GM18861 (cell line): ENCODE measurements around the gene PARP16.

Source experiments
- ATAC-seq: cut with Tn5 transposase; IDR thresholded peaks from one replicate; pipeline ENCODE4 v1.9.1; 2021; ENCODE audit not compliant: unreplicated experiment

PARP16 gene

DNA sequence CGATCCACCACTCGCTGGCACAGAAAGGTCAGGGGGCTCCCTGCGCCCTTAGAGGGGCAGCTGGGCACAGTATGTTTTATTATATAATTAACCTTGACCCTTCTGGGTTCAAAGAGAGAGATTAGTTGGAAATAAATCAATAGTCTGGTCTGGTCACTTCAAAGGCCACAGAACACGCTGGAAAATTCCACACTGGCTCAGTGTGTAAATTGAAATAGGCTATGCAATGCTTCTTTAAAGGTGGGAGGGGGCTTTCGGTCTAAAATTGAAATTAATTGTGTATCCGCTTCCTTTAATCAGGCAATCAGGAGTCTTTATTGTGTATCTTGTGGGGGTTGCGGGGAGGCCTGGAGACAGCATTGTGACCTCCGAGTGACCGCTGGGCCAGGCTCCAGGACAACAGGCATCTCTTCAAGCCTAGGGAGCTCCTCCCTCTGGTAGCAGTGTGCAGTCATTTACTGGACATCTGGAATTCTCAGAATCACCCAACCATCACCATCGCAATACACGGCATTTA, 25.8 kb upstream of the PARP16 start:
- ATAC-seq: no peak

DNA sequence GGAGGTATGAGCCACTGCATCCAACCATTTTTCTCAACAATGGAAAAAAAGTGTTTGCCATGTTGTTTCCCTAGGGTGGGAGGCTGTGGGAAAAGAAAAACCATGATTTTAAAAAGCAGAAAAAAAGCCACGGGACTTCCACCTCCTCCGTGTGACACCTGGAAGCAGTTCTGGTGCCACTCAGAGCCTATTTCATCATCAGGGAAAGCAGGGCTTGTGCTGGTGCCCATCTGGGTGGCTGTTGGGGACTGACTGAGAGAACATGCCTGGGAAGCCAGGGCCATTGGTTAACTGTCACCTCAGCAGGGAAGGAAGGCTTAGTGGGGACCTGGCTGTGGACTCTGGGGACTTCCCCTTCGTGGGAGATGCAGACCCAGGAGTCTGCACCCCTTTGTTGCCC, 25.1 kb upstream of the PARP16 start:
- ATAC-seq: no peak

DNA sequence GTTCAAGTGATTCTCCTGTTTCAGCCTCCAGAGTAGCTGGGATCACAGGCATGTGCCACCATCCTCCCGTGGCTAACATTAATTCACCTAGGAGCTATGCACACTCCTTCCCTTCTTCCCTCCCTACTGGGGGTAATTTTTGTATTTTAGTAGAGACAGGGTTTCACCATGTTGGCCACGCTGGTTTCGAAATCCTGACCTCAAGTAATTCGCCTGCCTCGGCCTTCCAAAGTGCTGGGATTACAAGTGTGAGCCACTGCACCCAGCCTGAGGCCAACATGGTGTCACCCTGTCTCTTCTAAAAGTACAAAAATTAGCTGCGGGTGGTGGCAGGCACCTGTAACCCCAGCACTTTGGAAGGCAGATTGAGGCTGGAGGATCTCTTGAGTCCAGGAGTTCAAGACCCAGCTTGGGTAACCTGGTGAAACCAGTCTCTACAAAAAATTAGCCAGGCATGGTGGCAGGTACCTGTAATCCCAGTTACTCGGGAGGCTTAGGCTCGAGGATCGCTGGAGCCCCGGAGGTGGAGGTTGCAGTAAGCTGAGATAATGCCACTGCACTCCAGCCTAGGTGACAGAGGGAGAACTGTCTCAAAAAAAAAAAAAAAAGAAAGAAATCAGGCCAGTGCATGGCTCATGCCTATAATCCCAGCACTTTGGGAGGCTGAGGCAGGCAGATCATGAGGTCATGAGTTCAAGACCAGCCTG, 23.9 kb upstream of the PARP16 start:
- no peak for ATAC-seq

DNA sequence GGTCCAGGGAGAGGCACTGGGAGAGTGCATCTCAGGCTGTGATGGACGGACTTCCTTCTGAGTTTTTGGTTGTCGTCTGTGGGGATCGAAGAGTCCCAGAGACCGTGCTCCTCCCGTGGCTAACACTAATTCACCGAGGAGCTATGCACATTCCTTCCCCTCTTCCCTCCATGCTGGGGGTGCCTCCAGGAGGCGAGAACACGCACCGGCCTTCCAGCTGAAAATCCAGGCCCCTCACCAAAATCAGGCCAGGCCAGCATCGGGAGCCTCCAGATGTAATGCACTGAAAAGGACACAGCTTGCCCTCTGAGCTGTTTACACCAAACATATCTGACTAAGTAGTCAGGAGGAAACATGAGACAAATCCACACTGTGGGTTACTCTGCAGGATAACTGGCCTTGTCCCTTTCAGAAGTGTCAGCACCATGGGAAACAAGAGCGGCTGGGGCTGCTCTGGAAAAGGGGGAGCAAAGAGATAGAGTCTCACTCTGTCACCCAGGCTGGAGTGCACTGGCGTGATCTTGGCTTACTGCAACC, 23.3 kb upstream of the PARP16 start:
- no peak for ATAC-seq

DNA sequence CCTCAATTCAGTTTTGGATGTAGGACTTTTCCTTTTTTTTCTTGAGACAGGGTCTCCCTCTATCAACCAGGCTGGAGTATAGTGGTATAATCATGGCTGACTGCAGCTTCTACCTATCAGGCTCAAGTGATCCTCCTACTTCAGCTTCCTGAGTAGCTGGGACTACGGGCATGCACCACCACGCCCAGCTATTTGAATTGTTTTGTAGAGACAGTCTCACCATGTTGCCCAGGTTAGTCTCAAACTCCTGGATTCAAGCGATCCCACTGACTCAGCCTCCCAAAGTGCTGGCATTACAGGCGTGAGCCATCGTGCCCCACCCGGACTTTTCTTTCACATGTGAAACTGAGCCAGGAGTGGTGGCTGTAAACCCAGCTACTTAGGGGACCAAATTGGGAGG, 21.3 kb upstream of the PARP16 start:
- no peak for ATAC-seq

DNA sequence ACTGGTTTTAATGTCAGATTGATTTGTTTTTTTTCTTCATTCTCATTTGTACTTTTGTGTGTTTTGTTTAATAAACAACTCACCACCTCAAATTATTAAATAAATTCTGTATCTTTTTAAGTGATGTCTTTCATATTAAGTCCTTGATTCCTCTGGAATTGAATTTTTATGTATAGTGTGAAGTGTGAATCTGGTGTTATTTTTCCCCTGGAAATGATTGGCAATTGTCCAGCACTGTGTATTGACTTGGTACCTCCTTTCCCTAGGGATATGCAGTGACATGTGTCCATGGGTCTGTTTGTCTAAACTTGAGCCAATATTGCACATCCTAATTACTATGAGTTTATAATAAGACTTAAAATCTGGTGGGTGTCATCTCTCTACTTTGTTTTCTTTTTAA, 19.9 kb upstream of the PARP16 start:
- ATAC-seq: no peak

DNA sequence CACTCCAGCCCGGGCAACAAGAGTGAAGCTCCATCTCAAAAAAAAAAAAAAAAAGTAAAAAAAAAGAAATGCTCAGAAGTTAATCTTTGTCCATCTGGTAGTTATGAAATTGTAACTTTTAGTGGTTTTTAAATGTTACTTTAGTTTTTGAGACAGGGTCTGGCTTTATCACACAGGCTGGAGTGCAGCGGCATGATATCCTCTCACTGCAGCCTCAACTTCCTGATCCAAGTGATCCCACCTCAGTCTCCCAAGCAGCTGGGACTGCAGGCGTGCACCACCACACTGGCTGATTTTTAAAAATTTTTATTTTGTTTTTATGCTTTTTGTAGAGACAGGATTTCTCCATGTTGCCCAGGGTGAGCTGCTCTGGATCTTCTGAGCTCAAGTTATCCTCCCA, 19.1 kb upstream of the PARP16 start:
- no peak for ATAC-seq

DNA sequence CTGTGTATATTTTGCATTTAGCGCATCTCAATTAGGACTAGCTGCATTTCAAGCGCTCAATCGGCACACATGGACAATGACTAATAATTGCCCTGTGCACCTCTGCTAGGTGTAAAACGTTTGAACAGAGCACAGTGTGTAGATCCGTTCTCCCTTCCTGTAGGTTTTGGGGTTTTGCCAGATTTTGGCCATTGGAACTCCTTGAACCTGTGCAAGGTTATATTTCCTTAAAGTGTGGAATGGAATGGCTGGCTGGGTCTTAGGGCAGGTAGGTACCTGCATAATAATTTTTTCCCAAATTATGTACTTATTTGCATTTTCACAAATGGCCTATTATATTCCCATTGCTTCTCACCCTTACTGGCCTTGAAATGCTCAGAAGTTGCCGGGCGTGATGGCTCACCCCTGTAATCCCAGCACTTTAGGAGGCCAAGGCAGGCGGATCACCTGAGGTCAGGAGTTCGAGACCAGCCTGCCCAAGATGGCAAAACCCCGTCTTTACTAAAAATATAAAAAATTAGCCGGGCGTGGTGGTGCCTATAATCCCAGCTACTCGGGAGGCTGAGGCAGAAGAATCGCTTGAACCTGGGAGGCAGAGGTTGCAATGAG, 18.6 kb upstream of the PARP16 start:
- ATAC-seq: no peak

DNA sequence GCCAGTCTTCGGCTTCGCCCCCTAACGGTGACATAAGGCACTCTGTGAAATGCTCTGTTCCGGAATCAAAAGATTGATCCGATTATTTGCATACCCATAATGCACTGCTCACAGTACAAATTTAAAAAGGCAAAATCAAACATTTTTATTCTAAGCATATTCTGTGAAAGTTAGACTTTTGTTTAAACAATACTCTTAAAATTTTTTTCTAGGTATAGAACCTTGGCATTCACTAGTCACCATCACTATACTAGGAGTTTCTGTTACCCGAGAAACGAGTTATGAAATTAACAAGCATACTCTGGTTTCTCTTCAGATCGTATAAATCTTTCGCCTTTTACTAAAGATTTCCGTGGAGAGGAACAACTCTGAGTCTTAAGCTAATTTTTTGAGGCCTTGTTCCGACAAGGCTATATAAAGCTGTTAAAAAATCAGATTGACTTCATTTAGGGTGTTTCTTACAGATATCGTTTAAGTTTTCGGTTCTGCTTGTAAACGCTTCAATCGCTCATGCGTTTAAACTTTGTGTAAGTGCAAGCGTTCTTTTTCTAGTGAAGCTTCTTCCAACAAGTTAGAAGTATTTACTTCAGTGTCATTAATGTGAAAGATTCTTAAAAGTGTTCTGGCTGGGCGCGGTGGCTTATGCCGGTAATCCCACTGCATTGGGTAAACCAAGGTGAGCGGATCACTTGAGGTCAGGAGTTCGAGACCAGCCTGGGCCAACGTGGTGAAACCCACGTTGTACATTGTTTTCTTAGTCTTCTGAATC, 17.9 kb upstream of the PARP16 start, which contains the start of gene RNU5B-1:
RNU5B-1 (plus strand) TSS at position 297 of the 769 bp plus-strand sequence.
- peak; percentile 74 for ATAC-seq

DNA sequence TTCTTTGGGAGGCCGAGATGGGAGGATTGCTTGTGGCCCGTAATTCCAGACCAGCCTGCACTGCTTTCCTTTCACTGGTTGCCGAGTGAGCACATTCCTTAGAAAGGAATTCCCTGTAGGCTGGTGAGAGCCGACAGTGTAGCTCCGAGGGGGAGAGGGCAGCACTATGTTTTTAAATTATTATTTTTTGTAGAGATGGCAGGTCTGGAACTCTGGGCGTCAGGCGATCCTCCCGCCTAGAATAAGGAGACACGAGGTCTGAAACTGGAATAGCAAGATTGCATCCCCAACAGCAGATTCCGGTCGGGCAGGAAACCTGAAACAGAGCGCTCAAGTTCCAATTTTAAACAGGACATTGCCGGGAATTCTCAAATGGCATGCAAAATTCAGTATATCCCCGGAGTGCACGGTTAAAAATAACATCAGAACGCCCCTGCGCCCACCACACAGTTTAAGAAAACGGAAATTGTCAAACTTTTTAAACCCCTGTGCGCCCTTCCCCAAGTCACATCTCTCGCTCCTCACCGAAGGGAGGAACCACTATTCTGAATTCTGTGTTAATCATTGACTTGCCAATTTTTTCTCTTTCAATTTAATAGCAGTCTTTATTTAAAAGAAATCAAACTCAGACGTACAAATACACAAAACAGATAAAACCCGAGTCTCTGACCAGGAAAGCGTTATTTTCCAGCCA, 17.2 kb upstream of the PARP16 start:
- no peak for ATAC-seq

DNA sequence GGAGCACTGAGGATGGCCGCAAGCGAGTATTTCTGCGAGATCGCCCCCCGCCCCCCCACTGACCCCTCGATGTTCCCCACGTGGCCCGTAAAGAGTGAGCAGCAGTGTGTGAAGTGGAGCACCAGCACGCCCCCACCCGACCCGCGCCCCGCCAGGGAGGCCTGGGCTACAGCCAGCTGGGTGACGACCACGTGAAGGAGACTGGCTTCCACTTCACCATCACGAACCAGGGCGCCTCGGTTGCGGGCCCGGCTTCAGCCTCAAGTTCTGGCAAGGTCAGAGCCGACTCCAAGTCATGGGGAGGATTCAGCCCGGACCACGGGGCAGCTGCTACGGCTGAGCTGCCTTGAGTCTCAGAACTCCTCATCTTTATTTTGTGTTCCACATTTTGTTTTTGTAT, 15.4 kb upstream of the PARP16 start:
- no peak for ATAC-seq

DNA sequence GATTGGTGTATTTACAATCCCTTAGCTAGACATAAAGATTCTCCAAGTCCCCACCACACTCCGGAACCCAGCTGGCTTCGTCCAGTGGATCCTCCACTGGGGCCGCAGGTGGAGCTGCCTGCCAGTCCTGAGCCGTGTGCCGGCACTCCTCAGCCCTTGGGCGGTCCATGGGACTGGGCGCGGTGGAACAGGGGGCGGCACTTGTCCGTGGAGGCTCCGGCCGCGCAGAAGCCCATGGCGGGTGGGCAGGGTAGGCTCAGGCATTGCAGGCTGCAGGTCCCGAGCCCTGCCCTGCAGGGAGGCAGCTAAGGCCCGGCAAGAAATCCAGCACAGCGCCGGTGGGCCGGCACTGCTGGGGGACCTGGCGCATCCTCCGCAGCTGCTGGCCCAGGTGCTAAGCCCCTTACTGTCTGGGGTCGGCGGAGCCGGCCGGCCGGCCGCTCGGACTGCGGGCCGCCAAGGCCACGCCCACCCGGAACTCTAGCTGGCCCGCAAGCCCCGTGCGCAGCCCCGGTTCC, 14.3 kb upstream of the PARP16 start:
- ATAC-seq: no peak

DNA sequence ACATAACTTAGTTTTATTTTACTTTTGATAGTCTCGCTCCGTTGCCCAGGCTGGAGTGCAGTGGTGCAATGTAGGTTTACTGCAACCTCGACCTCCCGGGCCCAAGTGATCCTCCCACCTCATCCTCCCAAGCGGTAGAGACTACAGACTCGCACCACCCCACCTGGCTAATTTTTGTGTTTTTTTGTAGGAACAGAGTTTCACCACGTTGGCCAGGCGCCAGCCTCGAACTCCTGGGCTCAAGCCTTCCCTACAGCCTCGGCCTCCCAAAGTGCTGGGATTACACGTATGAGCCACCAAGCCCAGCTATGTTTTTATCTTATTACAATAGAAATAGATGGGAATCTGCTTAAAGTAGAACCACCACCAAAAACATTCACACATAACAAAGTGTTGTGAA, 12.0 kb upstream of the PARP16 start:
- no peak for ATAC-seq

DNA sequence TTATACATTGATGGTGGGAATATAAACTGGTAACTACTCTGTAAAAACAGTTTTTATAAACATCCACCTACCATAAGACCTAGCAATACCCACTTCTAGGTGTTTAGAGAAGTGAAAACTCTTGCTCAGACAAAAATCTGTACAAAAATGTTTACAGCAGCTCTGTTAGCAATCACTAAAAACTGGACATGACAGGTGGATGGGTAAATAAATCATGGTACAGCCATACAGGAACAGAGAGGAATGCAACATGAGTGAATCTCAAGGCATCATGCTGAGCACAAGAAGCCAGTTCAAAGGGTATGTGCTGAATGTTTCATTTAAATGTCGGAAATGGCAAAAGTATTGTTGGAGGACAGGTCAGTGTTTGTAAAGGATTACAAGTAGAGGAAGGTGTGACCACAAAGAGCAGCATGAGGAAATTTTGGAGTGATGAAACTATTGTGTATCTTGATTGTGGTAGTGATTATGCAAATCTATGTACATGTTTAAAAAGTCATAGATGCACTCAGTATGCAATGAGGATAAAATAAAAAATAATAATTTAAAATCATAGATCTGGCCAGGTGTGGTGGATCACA, 6.3 kb upstream of the PARP16 start:
- no peak for ATAC-seq

DNA sequence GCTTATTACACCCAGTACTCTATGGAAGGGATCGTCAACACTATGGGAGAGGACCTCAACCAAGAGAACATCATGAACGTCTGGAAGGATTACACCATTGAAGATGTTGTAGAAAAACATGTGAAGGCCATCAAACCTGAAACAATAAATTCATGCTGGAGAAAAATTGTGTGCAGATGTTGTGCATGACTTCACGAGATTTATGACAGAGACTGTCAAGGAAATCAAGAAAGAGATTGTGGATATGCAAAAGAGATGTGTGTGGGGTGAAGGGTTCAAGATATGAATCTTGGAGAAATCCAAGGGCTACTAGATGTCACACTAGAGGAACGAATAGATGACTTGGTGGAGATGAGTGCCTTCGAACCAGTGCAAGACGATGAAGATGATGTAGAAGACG, 3.5 kb upstream of the PARP16 start:
- ATAC-seq: no peak

DNA sequence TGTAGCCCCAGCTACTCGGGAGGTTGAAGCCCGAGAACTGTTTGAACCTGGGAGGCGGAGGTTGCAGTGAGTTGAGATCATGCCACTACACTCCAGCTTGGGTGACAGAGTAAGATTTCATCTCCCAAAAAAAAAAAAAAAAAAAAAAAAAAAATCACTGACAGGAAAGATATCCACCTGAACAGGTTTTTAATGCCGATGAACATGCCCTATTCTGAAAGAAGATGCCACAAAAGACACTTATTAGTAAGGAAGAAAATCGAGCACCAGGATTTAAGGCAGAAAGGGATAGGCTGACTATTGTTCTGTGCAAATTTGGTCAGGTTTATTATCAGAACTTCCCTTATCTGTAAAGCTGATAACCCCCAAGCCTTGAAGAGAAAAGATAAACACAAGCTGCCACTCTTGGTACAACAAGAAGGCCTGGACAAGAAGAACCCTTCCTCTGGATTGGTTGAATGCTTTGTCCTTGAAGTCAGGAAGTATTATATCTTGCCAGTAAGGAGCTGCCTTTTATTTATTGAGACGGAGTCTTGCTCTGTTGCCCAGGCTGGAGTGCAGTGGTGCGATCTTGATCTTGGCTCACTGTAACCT, 2.7 kb upstream of the PARP16 start:
- ATAC-seq: no peak

DNA sequence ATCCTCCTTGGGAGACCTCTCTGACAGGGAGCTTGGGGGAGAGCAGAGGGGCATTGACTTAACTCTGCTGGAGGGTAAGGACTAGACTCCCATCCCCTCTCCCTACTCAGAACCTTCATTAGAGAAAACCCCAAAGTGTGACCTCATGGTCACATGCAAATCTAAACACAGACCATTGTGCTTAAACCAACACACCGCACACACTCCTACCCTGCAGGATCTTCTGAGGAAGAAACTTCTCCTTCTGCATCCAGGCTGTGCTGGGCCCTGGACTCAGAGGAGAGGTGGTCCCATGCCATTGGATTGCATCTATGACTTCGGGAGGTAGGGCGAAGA, 805 bp upstream of the PARP16 start:
- no peak for ATAC-seq

DNA sequence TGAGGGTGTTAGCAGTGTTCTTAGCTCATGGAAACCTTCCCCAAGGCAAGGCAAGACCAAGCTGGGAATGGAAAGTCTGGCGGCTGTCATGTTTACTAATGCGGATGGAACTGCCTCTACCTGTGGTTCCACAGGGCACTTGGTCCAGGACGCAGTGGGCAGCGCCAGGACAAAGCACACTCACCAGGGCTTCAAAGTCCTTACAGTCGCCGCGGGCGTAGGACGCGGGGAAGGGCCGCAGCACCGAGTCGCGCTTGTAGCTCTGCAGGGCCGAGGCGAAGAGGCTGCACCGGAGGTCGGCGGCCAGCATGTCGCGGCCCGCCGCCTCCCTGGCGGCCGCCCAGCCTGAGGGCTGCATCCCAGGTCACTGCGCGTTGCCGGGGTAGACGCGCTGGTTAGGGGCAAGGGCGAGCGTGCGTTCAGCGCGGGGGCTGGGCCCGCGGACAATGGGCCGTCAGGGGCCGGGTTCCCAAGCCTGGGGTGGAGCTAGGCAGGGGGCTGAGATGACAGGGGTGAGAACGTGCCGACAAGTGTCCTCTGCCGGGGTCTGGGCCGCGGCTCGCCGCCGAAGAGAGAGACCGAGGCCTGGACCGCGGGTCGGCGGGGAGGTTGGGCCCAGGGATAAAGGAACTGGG, 497 bp downstream of the PARP16 start:
- ATAC-seq: peak; percentile 24

DNA sequence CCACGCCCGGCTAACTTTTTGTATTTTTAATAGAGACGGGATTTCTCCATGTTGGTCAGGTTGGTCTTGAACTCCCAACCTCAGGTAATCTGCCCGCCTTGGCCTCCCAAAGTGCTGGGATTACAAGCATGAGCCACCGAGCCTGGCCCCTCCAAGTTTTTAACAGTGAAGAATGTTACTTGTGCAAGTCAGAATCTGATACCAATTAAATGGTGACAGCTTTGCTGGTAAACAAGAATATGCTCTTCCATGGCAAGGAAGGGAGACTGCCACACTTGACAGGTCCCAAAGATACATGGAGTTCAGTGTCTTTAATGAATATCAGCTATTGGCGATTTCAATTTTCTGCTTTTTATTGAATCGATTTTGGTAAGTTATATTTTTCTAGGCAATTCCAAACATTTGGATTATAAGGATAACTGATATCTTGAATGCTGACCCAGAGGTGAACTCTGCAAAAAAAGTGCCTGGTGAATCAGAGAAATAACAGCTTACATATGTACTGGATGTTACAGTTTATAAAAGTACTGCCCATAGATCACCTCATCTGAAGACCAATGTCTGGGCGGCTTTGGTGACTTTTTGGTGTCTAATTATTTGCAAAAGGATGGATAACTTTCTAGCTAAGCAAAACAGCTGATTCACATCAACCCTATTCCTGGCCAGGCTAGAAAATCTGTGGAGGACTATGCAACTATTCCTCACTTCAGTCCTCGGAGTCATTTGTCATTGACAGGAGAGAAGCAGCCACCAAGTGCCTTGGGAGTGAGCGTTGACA, 1.2 kb downstream of the PARP16 start:
- ATAC-seq: no peak
